ENCODE measurements around the gene RFTN2. TPM values are rescaled to one million over a fixed set of nuclear protein-coding genes. Genes with fewer than 3 reads are reported as not detected.
"Not testable (repeated sequence)": the region's sequence is repeated elsewhere in the genome, so short reads cannot be mapped to it uniquely, and the experiment has no call there.

Gene RFTN2
- total RNA-seq, 6 experiments from 2014 or later, result 0.05 to 0.45 (median 0.13) TPM; not detected in 1

DNA sequence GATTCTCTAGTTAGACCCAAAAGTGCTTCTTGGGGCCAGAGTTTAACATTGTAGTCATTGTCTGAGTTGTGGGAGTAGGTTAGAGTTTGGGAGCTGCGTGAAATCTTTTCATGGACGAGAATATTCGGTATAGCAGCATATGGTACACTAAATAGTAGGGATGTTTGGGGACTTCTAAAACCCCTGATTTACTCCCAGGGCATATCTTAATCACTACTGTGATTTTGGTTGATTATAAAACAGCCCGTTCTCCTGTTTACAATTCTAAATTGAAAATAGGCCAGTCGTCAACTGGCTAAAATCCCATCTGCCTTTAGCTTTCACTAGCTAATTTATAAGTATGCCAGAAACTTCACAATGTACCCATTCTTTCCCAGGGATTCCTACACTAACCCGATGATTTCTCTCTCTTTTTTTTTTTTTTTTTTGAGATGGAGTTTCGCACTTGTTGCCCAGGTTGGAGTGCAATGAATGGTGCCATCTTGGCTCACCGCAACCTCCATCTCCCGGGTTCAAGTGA lies 115.2 kb downstream of the RFTN2 start:
- H3K27ac Mint-ChIP-seq, result no peak overlapping the region
- no peaks in the 10 kb centered on the region for H3K27me3 Mint-ChIP-seq (ENCODE audit: insufficient read depth)
- no peaks in the 10 kb centered on the region for H3K9me3 Mint-ChIP-seq
- no peak for DNase-seq
- H3K4me1 Mint-ChIP-seq (ENCODE audit: low read depth), result no peaks in the 10 kb centered on the region
- TF ChIP-seq, protein P1, sequence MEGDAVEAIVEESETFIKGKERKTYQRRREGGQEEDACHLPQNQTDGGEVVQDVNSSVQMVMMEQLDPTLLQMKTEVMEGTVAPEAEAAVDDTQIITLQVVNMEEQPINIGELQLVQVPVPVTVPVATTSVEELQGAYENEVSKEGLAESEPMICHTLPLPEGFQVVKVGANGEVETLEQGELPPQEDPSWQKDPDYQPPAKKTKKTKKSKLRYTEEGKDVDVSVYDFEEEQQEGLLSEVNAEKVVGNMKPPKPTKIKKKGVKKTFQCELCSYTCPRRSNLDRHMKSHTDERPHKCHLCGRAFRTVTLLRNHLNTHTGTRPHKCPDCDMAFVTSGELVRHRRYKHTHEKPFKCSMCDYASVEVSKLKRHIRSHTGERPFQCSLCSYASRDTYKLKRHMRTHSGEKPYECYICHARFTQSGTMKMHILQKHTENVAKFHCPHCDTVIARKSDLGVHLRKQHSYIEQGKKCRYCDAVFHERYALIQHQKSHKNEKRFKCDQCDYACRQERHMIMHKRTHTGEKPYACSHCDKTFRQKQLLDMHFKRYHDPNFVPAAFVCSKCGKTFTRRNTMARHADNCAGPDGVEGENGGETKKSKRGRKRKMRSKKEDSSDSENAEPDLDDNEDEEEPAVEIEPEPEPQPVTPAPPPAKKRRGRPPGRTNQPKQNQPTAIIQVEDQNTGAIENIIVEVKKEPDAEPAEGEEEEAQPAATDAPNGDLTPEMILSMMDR (IDR thresholded peaks at IDR 0.05), result no peak
- no peak overlapping the region for H3K4me3 Mint-ChIP-seq
- peaks cover 28% of the 10 kb centered on the region for H3K36me3 Mint-ChIP-seq (ENCODE audit: low read depth)

DNA sequence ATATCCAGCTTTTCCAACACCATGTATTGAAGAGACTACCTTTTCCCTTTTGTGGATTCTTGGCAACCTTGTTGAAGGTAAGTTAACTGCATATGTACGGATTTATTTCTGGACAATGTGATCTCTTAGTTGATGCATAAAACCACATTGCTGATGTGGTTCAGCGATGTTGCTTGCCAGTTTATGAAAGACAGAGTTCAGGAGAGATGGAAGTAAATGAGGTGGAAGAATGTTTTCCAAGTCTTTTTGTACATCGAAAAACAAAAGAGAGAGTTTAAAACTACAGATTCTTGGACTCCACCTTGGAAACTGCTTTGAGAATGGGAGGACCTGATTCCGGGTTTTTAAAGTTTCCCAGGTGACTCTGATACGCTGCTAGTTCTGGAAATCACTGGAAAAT lies 115.7 kb downstream of the RFTN2 start:
- no peak overlapping the region for H3K27ac Mint-ChIP-seq

DNA sequence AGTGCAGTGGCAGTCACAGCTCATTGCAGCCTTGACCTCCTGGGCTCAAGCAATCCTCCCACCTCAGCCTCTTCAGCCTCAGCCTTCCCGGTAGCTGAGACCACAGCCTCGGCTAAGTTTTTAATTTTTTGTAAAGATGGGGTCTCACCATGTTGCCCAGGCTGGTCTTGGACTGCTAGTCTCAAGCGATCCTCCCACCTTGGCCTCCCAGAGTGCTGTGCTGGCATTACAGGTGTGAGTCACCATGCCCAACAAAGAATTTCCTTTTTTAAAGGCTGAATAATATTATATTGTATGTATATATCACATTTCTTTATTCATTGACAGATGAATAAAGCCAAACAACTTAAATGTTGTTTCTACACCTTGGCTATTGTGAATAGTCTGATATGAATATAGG lies 117.0 kb downstream of the RFTN2 start:
- H3K36me3 Mint-ChIP-seq (ENCODE audit: low read depth), result peaks cover 23% of the 10 kb centered on the region
- no peaks in the 10 kb centered on the region for H3K27me3 Mint-ChIP-seq (ENCODE audit: insufficient read depth)
- no peak overlapping the region for H3K4me3 Mint-ChIP-seq
- no peaks in the 10 kb centered on the region for H3K4me1 Mint-ChIP-seq (ENCODE audit: low read depth)
- TF ChIP-seq, protein P1 (IDR thresholded peaks at IDR 0.05), result no peak
- H3K9me3 Mint-ChIP-seq, result no peaks in the 10 kb centered on the region
- no peak for DNase-seq
- no peak overlapping the region for H3K27ac Mint-ChIP-seq

More for the DNA sequence above, 115.7 kb downstream of the RFTN2 start:
- TF ChIP-seq, protein P1 (IDR thresholded peaks at IDR 0.05), result no peak
- H3K4me1 Mint-ChIP-seq (ENCODE audit: low read depth), result no peaks in the 10 kb centered on the region
- H3K4me3 Mint-ChIP-seq, result no peak overlapping the region
- peaks cover 28% of the 10 kb centered on the region for H3K36me3 Mint-ChIP-seq (ENCODE audit: low read depth)
- H3K27me3 Mint-ChIP-seq (ENCODE audit: insufficient read depth), result no peaks in the 10 kb centered on the region
- no peak for DNase-seq
- H3K9me3 Mint-ChIP-seq, result no peaks in the 10 kb centered on the region

DNA sequence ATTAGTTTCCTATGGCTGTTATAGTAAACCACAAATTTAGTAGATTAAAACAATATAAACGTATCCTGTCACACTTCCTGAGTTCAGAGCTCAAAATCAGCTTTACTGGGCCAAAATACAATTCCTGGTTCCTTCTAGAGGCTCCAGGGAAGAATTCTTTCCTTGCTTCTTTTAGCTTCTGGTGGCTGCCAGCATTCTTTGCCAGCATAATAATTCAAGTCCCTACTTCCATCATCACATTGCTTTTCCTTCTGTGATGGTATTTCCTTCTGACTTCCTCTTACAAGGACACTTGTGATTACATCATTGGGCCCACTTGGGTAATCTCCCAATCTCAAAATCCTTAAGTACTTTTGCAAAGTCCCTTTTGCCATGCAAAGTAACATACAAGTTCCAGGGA lies 118.9 kb downstream of the RFTN2 start:
- TF ChIP-seq, protein P1 (IDR thresholded peaks at IDR 0.05), result no peak
- Mint-ChIP-seq H3K9me3 (no peaks in the 10 kb centered on the region), H3K36me3 (ENCODE audit: low read depth) (peaks cover 19% of the 10 kb centered on the region), H3K4me3 (no peak overlapping the region), H3K27ac (0 out of 2 replicates have a peak overlapping the region, but pooled peaks have one; percentile 12), H3K4me1 (ENCODE audit: low read depth) (no peaks in the 10 kb centered on the region), H3K27me3 (ENCODE audit: insufficient read depth) (no peaks in the 10 kb centered on the region)
- no peak for DNase-seq

DNA sequence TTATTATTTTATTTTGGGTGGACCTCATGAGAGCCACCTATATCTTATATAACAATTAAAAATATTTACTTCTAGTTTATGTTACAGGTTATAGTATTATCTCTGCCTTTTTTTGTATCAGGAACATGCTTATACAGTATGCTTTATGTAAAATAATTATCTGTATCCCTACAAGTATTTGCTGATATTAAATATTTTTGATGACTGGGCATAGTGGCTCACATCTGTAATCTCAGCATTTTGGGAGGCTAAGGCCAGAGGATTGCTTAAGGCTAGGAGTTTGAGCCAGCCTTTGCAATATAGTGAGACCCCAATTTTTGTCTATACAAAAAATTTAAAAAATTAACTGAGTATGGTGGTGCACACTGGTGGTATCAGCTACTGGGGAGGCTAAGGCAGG lies 119.9 kb downstream of the RFTN2 start:
- DNase-seq, result no peak
- peaks cover 20% of the 10 kb centered on the region for H3K36me3 Mint-ChIP-seq (ENCODE audit: low read depth)
- TF ChIP-seq, protein P1 (IDR thresholded peaks at IDR 0.05), result no peak
- no peaks in the 10 kb centered on the region for H3K9me3 Mint-ChIP-seq
- no peaks in the 10 kb centered on the region for H3K27me3 Mint-ChIP-seq (ENCODE audit: insufficient read depth)
- H3K27ac Mint-ChIP-seq, result no peak overlapping the region
- no peak overlapping the region for H3K4me3 Mint-ChIP-seq
- peaks cover 1% of the 10 kb centered on the region; the same call in 1 of the 2 replicates for H3K4me1 Mint-ChIP-seq (ENCODE audit: low read depth)

DNA sequence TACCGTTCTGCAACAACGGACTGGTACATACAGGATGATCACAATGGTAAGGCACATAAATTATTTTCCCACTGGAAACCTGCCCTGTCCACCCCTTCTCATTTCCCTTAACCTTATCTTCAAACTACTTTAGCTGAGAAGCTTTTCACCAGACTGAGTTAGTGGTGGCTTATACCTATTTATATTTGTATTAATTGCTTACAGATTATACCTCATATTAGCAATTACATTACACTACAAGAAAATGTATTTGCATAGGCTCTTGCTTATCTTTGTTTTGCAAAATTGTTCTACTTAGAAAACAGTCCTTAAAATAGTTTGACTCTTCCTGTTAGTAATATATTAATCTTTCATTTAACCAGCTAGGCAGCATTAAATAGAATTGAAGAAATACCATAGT lies 124.1 kb downstream of the RFTN2 start:
- H3K27ac Mint-ChIP-seq; DNase-seq; H3K27me3 Mint-ChIP-seq (ENCODE audit: insufficient read depth); H3K9me3 Mint-ChIP-seq; H3K4me1 Mint-ChIP-seq (ENCODE audit: low read depth); H3K4me3 Mint-ChIP-seq: not testable (repeated sequence)
- peaks cover 23% of the 10 kb centered on the region for H3K36me3 Mint-ChIP-seq (ENCODE audit: low read depth)

Measured in HFFc6 (cell line).